ENCODE results near the gene SH2D6.

The SH2D6 gene

GRCh38 chr2:85394976-85395375 is 23.5 kb upstream of the SH2D6 start:
- H3K36me3 ChIP-seq (ENCODE audit: control insufficient read depth, insufficient read depth, low read length): no peaks in the 10 kb centered on the region
- no peak overlapping the region for H3K23ac ChIP-seq (ENCODE audit: low read length)
- H3K4me2 ChIP-seq (ENCODE audit: low read length): no peak overlapping the region
- no peaks in the 10 kb centered on the region for H3K79me2 ChIP-seq (ENCODE audit: control insufficient read depth, insufficient read depth, low read length)
- no peak overlapping the region for H3K4ac ChIP-seq (ENCODE audit: low read depth, low read length)
- no peak overlapping the region for H4K8ac ChIP-seq (ENCODE audit: low read depth, low read length)
- H2BK120ac ChIP-seq (ENCODE audit: low read depth, low read length): no peak overlapping the region
- no peak overlapping the region for H3K4me3 ChIP-seq (ENCODE audit: low read length)
- DNase-seq: no peak
- no peak overlapping the region for H3K18ac ChIP-seq (ENCODE audit: low read length)
- no peak overlapping the region for H3K9ac ChIP-seq (ENCODE audit: low read length)
- no peaks in the 10 kb centered on the region for H3K27me3 ChIP-seq (ENCODE audit: insufficient read depth, low read length, poor library complexity)
- H3K79me1 ChIP-seq (ENCODE audit: low read length): no peaks in the 10 kb centered on the region
- H3K27ac ChIP-seq (ENCODE audit: low read depth, low read length): no peak overlapping the region
- no peak overlapping the region for H2AK5ac ChIP-seq (ENCODE audit: low read length)
- H4K5ac ChIP-seq (ENCODE audit: low read length): no peak overlapping the region
- H2BK15ac ChIP-seq (replicated peaks; ENCODE audit: low read depth): no peak overlapping the region
- H3K4me1 ChIP-seq (ENCODE audit: control insufficient read depth, low read depth, low read length): no peaks in the 10 kb centered on the region
- WGBS (ENCODE audit: extremely low coverage, insufficient coverage, low lambda C conversion rate): no CpG with 5 or more reads among the region's 6 CpGs
- no peak overlapping the region for H2BK5ac ChIP-seq (ENCODE audit: low read length)
- H3K56ac ChIP-seq (ENCODE audit: low read length): no peak overlapping the region

- H3K56ac ChIP-seq (ENCODE audit: low read length): no peak overlapping the region
- WGBS (ENCODE audit: extremely low coverage, insufficient coverage, low lambda C conversion rate): no CpG with 5 or more reads among the region's 14 CpGs
- H2AK5ac ChIP-seq (ENCODE audit: low read length): no peak overlapping the region
- no peak overlapping the region for H4K5ac ChIP-seq (ENCODE audit: low read length)
- H2BK120ac ChIP-seq (ENCODE audit: low read depth, low read length): no peak overlapping the region
- H2BK15ac ChIP-seq (replicated peaks; ENCODE audit: low read depth): no peak overlapping the region
- no peak overlapping the region for H2BK5ac ChIP-seq (ENCODE audit: low read length)
- no peak overlapping the region for H3K23ac ChIP-seq (ENCODE audit: low read length)
- no peak overlapping the region for H3K27ac ChIP-seq (ENCODE audit: low read depth, low read length)
- no peak overlapping the region for H3K4me2 ChIP-seq (ENCODE audit: low read length)
- no peak overlapping the region for H3K4me3 ChIP-seq (ENCODE audit: low read length)
- H3K79me1 ChIP-seq (ENCODE audit: low read length): no peaks in the 10 kb centered on the region
- no peak overlapping the region for H3K18ac ChIP-seq (ENCODE audit: low read length)
- no peaks in the 10 kb centered on the region for H3K36me3 ChIP-seq (ENCODE audit: control insufficient read depth, insufficient read depth, low read length)
- H3K9ac ChIP-seq (ENCODE audit: low read length): no peak overlapping the region
- no peaks in the 10 kb centered on the region for H3K4me1 ChIP-seq (ENCODE audit: control insufficient read depth, low read depth, low read length)
- no peak for DNase-seq
- H3K27me3 ChIP-seq (ENCODE audit: insufficient read depth, low read length, poor library complexity): no peaks in the 10 kb centered on the region
- no peak overlapping the region for H4K8ac ChIP-seq (ENCODE audit: low read depth, low read length)
- no peaks in the 10 kb centered on the region for H3K79me2 ChIP-seq (ENCODE audit: control insufficient read depth, insufficient read depth, low read length)
- no peak overlapping the region for H3K4ac ChIP-seq (ENCODE audit: low read depth, low read length)
Observed at GRCh38 chr2:85395912-85396475, 22.5 kb upstream of the SH2D6 start.

- no CpG with 5 or more reads among the region's 5 CpGs for WGBS (ENCODE audit: extremely low coverage, insufficient coverage, low lambda C conversion rate)
- H2BK15ac ChIP-seq (replicated peaks; ENCODE audit: low read depth): no peak overlapping the region
- H3K4me1 ChIP-seq (ENCODE audit: control insufficient read depth, low read depth, low read length): no peaks in the 10 kb centered on the region
- H3K4me2 ChIP-seq (ENCODE audit: low read length): no peak overlapping the region
- H3K27me3 ChIP-seq (ENCODE audit: insufficient read depth, low read length, poor library complexity): no peaks in the 10 kb centered on the region
- no peak overlapping the region for H3K18ac ChIP-seq (ENCODE audit: low read length)
- no peak overlapping the region for H3K56ac ChIP-seq (ENCODE audit: low read length)
- H3K79me1 ChIP-seq (ENCODE audit: low read length): no peaks in the 10 kb centered on the region
- no peaks in the 10 kb centered on the region for H3K36me3 ChIP-seq (ENCODE audit: control insufficient read depth, insufficient read depth, low read length)
- H3K79me2 ChIP-seq (ENCODE audit: control insufficient read depth, insufficient read depth, low read length): no peaks in the 10 kb centered on the region
- H3K27ac ChIP-seq (ENCODE audit: low read depth, low read length): no peak overlapping the region
- no peak overlapping the region for H3K9ac ChIP-seq (ENCODE audit: low read length)
- H2AK5ac ChIP-seq (ENCODE audit: low read length): no peak overlapping the region
- no peak overlapping the region for H3K4me3 ChIP-seq (ENCODE audit: low read length)
- H3K23ac ChIP-seq (ENCODE audit: low read length): no peak overlapping the region
- H4K5ac ChIP-seq (ENCODE audit: low read length): no peak overlapping the region
- no peak overlapping the region for H2BK5ac ChIP-seq (ENCODE audit: low read length)
- H2BK120ac ChIP-seq (ENCODE audit: low read depth, low read length): no peak overlapping the region
- no peak for DNase-seq
- H4K8ac ChIP-seq (ENCODE audit: low read depth, low read length): no peak overlapping the region
- H3K4ac ChIP-seq (ENCODE audit: low read depth, low read length): no peak overlapping the region
Observed at GRCh38 chr2:85396531-85397470, 21.7 kb upstream of the SH2D6 start.

GRCh38 chr2:85397925-85398331 is 20.6 kb upstream of the SH2D6 start:
- no CpG with 5 or more reads among the region's 4 CpGs for WGBS (ENCODE audit: extremely low coverage, insufficient coverage, low lambda C conversion rate)
- H3K23ac ChIP-seq (ENCODE audit: low read length): no peak overlapping the region
- H2BK120ac ChIP-seq (ENCODE audit: low read depth, low read length): no peak overlapping the region
- H3K79me2 ChIP-seq (ENCODE audit: control insufficient read depth, insufficient read depth, low read length): no peaks in the 10 kb centered on the region
- H3K79me1 ChIP-seq (ENCODE audit: low read length): no peaks in the 10 kb centered on the region
- H3K18ac ChIP-seq (ENCODE audit: low read length): no peak overlapping the region
- H2AK5ac ChIP-seq (ENCODE audit: low read length): no peak overlapping the region
- H3K4me2 ChIP-seq (ENCODE audit: low read length): no peak overlapping the region
- H3K27ac ChIP-seq (ENCODE audit: low read depth, low read length): no peak overlapping the region
- no peak overlapping the region for H3K56ac ChIP-seq (ENCODE audit: low read length)
- H3K36me3 ChIP-seq (ENCODE audit: control insufficient read depth, insufficient read depth, low read length): no peaks in the 10 kb centered on the region
- no peaks in the 10 kb centered on the region for H3K27me3 ChIP-seq (ENCODE audit: insufficient read depth, low read length, poor library complexity)
- H2BK5ac ChIP-seq (ENCODE audit: low read length): no peak overlapping the region
- no peak overlapping the region for H3K9ac ChIP-seq (ENCODE audit: low read length)
- H3K4ac ChIP-seq (ENCODE audit: low read depth, low read length): no peak overlapping the region
- no peak overlapping the region for H4K5ac ChIP-seq (ENCODE audit: low read length)
- no peak overlapping the region for H4K8ac ChIP-seq (ENCODE audit: low read depth, low read length)
- no peak overlapping the region for H3K4me3 ChIP-seq (ENCODE audit: low read length)
- H2BK15ac ChIP-seq (replicated peaks; ENCODE audit: low read depth): no peak overlapping the region
- DNase-seq: no peak
- no peaks in the 10 kb centered on the region for H3K4me1 ChIP-seq (ENCODE audit: control insufficient read depth, low read depth, low read length)

GRCh38 chr2:85398426-85399182 is 19.9 kb upstream of the SH2D6 start:
- Histone ChIP-seq H3K4me1 (ENCODE audit: control insufficient read depth, low read depth, low read length) (no peaks in the 10 kb centered on the region), H3K9ac (ENCODE audit: low read length) (no peak overlapping the region), H3K18ac (ENCODE audit: low read length) (no peak overlapping the region), H3K36me3 (ENCODE audit: control insufficient read depth, insufficient read depth, low read length) (no peaks in the 10 kb centered on the region), H3K27me3 (ENCODE audit: insufficient read depth, low read length, poor library complexity) (no peaks in the 10 kb centered on the region), H3K4ac (ENCODE audit: low read depth, low read length) (no peak overlapping the region), H4K5ac (ENCODE audit: low read length) (no peak overlapping the region), H3K79me2 (ENCODE audit: control insufficient read depth, insufficient read depth, low read length) (no peaks in the 10 kb centered on the region), H3K23ac (ENCODE audit: low read length) (no peak overlapping the region), H3K4me3 (ENCODE audit: low read length) (no peak overlapping the region), H3K79me1 (ENCODE audit: low read length) (no peaks in the 10 kb centered on the region), H2AK5ac (ENCODE audit: low read length) (no peak overlapping the region), H2BK120ac (ENCODE audit: low read depth, low read length) (no peak overlapping the region), H4K8ac (ENCODE audit: low read depth, low read length) (no peak overlapping the region), H3K56ac (ENCODE audit: low read length) (no peak overlapping the region), H2BK15ac (replicated peaks; ENCODE audit: low read depth) (no peak overlapping the region), H2BK5ac (ENCODE audit: low read length) (no peak overlapping the region), H3K27ac (ENCODE audit: low read depth, low read length) (no peak overlapping the region), H3K4me2 (ENCODE audit: low read length) (no peak overlapping the region)
- DNase-seq: no peak
- no CpG with 5 or more reads among the region's 8 CpGs for WGBS (ENCODE audit: extremely low coverage, insufficient coverage, low lambda C conversion rate)

Measured in mesendoderm (in vitro differentiated cells).